ENCODE data around the gene PLA2G4C. TPM values are rescaled to one million over a fixed set of nuclear protein-coding genes. Genes with fewer than 3 reads are reported as not detected.

The PLA2G4C gene
- total and polyA plus RNA-seq, 2 of the 8 experiments (the other 6 are each of a cell fraction or from before 2014, with no cell fraction given): 14.9 to 20.5 TPM

- TF ChIP-seq RXRA (IDR thresholded peaks at IDR 0.05; ENCODE audit: insufficient read depth, low read depth, low read length) (no peak), JUN (IDR thresholded peaks at IDR 0.05; ENCODE audit: low read depth, low read length) (no peak), RAD21 (IDR thresholded peaks at IDR 0.05 in 1 of 2, conservative IDR thresholded peaks at IDR 0.05 in 1 of 2; ENCODE audit: low read depth in 2 of 2, low read length in 2 of 2) (no peak)
These were observed 109.8 kb downstream of the PLA2G4C start (continued) for GRCh38 chr19:48000846-48001245.
